ENCODE measurements around the gene FTCDNL1.

GRCh38 chr2:199850218-199850717 is 724 bp downstream of the FTCDNL1 start:
- no peak for TF ChIP-seq EZH2 (IDR thresholded peaks at IDR 0.05; ENCODE audit: borderline replicate concordance, low read depth, low read length, severe bottlenecking)
- TF ChIP-seq, protein P1, sequence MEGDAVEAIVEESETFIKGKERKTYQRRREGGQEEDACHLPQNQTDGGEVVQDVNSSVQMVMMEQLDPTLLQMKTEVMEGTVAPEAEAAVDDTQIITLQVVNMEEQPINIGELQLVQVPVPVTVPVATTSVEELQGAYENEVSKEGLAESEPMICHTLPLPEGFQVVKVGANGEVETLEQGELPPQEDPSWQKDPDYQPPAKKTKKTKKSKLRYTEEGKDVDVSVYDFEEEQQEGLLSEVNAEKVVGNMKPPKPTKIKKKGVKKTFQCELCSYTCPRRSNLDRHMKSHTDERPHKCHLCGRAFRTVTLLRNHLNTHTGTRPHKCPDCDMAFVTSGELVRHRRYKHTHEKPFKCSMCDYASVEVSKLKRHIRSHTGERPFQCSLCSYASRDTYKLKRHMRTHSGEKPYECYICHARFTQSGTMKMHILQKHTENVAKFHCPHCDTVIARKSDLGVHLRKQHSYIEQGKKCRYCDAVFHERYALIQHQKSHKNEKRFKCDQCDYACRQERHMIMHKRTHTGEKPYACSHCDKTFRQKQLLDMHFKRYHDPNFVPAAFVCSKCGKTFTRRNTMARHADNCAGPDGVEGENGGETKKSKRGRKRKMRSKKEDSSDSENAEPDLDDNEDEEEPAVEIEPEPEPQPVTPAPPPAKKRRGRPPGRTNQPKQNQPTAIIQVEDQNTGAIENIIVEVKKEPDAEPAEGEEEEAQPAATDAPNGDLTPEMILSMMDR (IDR thresholded peaks at IDR 0.05; ENCODE audit: borderline replicate concordance, extremely low read depth, low read length, poor library complexity, severe bottlenecking): no peak

All from DND-41 (cell line).